ENCODE results near the gene ZDHHC20. TPM values are rescaled to one million over a fixed set of nuclear protein-coding genes. Genes with fewer than 3 reads are reported as not detected.
A peak's percentile ranks its signal among the peaks of the same experiment; 100 is the strongest.

The ZDHHC20 gene
- total and polyA plus RNA-seq, 10 of the 15 experiments (the other 5 are each of a cell fraction or from before 2014, with no cell fraction given), result 8.6 to 57.8 (median 41.7) TPM

DNA sequence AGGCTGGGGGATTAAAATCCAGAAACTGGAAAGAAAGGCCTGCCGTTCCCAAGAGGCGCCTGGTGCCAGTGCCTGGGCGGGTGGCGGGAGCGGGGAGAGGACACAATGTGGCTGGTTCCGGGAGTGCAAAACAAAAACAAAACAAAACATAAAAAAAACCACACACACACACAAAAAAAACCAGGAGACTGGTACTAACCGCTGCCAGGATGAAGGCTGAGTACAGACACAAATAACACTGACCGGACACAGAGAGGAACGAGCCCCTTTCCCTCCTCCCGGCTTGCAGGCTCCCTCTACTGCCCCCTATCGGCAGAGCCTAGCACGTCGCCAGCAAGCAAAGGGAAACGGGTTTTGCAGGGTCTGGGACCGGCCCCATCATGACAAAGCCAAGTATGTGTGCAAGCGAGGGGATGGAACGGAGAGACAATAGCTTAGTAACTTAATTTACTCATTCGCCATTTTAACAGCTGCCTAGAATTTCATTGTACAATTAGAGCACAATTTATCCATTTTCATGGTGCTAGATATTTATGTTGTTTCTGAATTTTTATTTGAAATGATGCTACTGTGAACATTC is 17.9 kb upstream of the ZDHHC20 start:
- DNase-seq (ENCODE audit: low read depth, low spot score) (peak; percentile 50), FAIRE-seq (peak; percentile 89), ATAC-seq (peak; percentile 97)
- Histone ChIP-seq H3K4me1 (ENCODE audit: control insufficient read depth, insufficient read depth, low read length) (no peaks in the 10 kb centered on the region), H3K4me2 (ENCODE audit: control insufficient read depth, insufficient read depth) (peak overlapping the region; percentile 68), H3K36me3 (ENCODE audit: control insufficient read depth in 2 of 2, insufficient read depth in 2 of 2, low read length in 1 of 2) (no peaks in the 10 kb centered on the region), H2AFZ (ENCODE audit: control insufficient read depth, low read depth, low read length) (peak overlapping the region; percentile 86), H3K9me3 (replicated peaks; ENCODE audit: control insufficient read depth, insufficient read depth, low read length) (no peaks in the 10 kb centered on the region), H4K20me1 (ENCODE audit: control insufficient read depth, insufficient read depth) (no peaks in the 10 kb centered on the region), H3K9ac (ENCODE audit: control insufficient read depth, insufficient read depth, low read length) (peak overlapping the region; percentile 75), H3K79me2 (ENCODE audit: control insufficient read depth, insufficient read depth, low read length) (no peaks in the 10 kb centered on the region), H3K27me3 (replicated peaks in 1 of 2; ENCODE audit: control insufficient read depth in 2 of 2, insufficient read depth in 2 of 2, low read length in 1 of 2) (no peaks in the 10 kb centered on the region), H3K4me3 (peak overlapping the region; percentile 71), H3K27ac (ENCODE audit: control insufficient read depth, insufficient read depth) (peak overlapping the region; percentile 48; the same call in 1 of the 2 replicates)
- ChIA-PET CTCF (interaction anchor here (0.6 to 7.1 kb wide), 58 partner anchors 8 to 912 kb away, joined by 3 to 156 read pairs (median 4); partner anchors contain the start of genes MRPL57, SKA3 and ZDHHC20), SMC1A (ENCODE audit: uncharacterized antibody, unreplicated experiment) (interaction anchor here (0.6 to 4.0 kb wide), 10 partner anchors 10 to 301 kb away, joined by 3 to 70 read pairs (median 4); partner anchors contain the start of genes MRPL57, SKA3 and ZDHHC20), POLR2A (interaction anchor here (1.6 to 2.8 kb wide), 2 partner anchors 180 to 184 kb away, joined by 3 to 8 read pairs; no protein-coding TSS in a partner anchor), RAD21 (ENCODE audit: unreplicated experiment) (interaction anchor here (0.9 to 8.8 kb wide), 6 partner anchors 17 to 535 kb away, joined by 3 to 63 read pairs (median 3); partner anchors contain the start of genes MRPL57 and SKA3)
- intact Hi-C loops (cut with micrococcal nuclease; ENCODE audit: unreplicated experiment) (loop anchor here (1.0 to 5.0 kb wide), 3 partner anchors 180 to 980 kb away; no protein-coding TSS in a partner anchor), in situ Hi-C loops (cut with MboI) (loop anchor here (5.0 kb wide), 3 partner anchors 180 to 535 kb away; no protein-coding TSS in a partner anchor)
- BruUV-seq (replicated peaks), result no TSS peak
- WGBS (ENCODE audit: insufficient coverage, insufficient replicate concordance, low lambda C conversion rate, missing lambda C conversion rate), result 4% methylated on average over 18 of the region's 18 CpGs
- no peak for TF ChIP-seq NFIC (IDR thresholded peaks at IDR 0.05; ENCODE audit: low read depth, low read length)
- TF ChIP-seq KAT2A (conservative IDR thresholded peaks at IDR 0.05; ENCODE audit: control insufficient read depth, low read depth, low read length), result no peak
- TF ChIP-seq CBFB (IDR thresholded peaks at IDR 0.05; ENCODE audit: low read depth), result no peak
- TF ChIP-seq BCL11A (IDR thresholded peaks at IDR 0.05; ENCODE audit: low read depth, low read length), result no peak
- no peak for TF ChIP-seq PML (IDR thresholded peaks at IDR 0.05; ENCODE audit: low read length)
- no peak for TF ChIP-seq NFXL1 (IDR thresholded peaks at IDR 0.05; ENCODE audit: borderline replicate concordance)
- no peak for TF ChIP-seq SIX5 (IDR thresholded peaks at IDR 0.05; ENCODE audit: low read depth, low read length, severe bottlenecking)
- peak; percentile 87 for TF ChIP-seq RAD21 (IDR thresholded peaks at IDR 0.05; ENCODE audit: insufficient read depth, low read depth, low read length)
- TF ChIP-seq TBL1XR1 (IDR thresholded peaks at IDR 0.05; ENCODE audit: low read depth, low read length), result no peak
- TF ChIP-seq NFYB (IDR thresholded peaks at IDR 0.05; ENCODE audit: insufficient read depth, low read depth, low read length), result no peak
- TF ChIP-seq CHD1 (IDR thresholded peaks at IDR 0.05; ENCODE audit: low read depth, low read length), result no peak
- no peak for TF ChIP-seq YBX1 (IDR thresholded peaks at IDR 0.05)
- no peak for TF ChIP-seq PAX8 (IDR thresholded peaks at IDR 0.05)
- TF ChIP-seq, protein P1, sequence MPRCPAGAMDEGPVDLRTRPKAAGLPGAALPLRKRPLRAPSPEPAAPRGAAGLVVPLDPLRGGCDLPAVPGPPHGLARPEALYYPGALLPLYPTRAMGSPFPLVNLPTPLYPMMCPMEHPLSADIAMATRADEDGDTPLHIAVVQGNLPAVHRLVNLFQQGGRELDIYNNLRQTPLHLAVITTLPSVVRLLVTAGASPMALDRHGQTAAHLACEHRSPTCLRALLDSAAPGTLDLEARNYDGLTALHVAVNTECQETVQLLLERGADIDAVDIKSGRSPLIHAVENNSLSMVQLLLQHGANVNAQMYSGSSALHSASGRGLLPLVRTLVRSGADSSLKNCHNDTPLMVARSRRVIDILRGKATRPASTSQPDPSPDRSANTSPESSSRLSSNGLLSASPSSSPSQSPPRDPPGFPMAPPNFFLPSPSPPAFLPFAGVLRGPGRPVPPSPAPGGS (IDR thresholded peaks at IDR 0.05; ENCODE audit: borderline replicate concordance, insufficient read depth, low read depth, low read length, poor library complexity, severe bottlenecking), result no peak
- no peak for TF ChIP-seq CHD2 (IDR thresholded peaks at IDR 0.05; ENCODE audit: borderline replicate concordance, low read depth, low read length)
- TF ChIP-seq MTA2 (IDR thresholded peaks at IDR 0.05; ENCODE audit: low read depth), result no peak
- no peak for TF ChIP-seq SPI1 (IDR thresholded peaks at IDR 0.05; ENCODE audit: borderline replicate concordance, insufficient read depth, low read depth, low read length)
- peak; percentile 42; the same call in 1 of the 2 replicates for TF ChIP-seq POLR2A (IDR thresholded peaks at IDR 0.05; ENCODE audit: low read depth, low read length)
- no peak for TF ChIP-seq TCF7 (IDR thresholded peaks at IDR 0.05; ENCODE audit: borderline replicate concordance)
